GM21737 (cell line): ENCODE measurements around the gene WDR93.
A peak's percentile ranks its signal among the peaks of the same experiment; 100 is the strongest.

Source experiments
- ATAC-seq: cut with Tn5 transposase; IDR thresholded peaks from one replicate; pipeline ENCODE4 v1.9.1; 2021; ENCODE audit warnings: mild to moderate bottlenecking, moderate library complexity; ENCODE audit not compliant: unreplicated experiment

The WDR93 gene

GRCh38 chr15:89747708-89748682 lies 57.4 kb downstream of the WDR93 start:
- ATAC-seq: no peak

DNA sequence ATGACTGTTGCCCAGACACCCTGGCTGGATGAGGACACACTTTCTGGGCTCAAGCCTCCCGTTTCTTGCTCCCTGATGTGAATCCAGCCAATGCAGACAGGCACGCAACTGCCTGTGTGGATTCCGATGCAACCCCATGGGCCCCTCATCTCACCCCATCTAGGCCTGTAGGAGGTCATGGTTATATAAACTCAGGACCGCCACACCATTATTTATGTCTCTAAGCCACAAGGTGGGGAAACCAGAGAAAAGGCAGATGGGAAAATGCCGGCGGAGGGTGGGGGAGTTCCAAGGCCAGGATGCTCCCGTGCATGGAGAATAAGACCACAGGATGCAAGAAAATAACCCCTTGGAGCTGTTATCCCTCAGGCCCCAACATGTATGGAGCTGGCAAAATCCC lies 58.4 kb downstream of the WDR93 start:
- no peak for ATAC-seq

GRCh38 chr15:89749526-89749925 lies 58.9 kb downstream of the WDR93 start:
- ATAC-seq: no peak

- no peak for ATAC-seq
Measured at GRCh38 chr15:89749951-89750559, 59.4 kb downstream of the WDR93 start.

DNA sequence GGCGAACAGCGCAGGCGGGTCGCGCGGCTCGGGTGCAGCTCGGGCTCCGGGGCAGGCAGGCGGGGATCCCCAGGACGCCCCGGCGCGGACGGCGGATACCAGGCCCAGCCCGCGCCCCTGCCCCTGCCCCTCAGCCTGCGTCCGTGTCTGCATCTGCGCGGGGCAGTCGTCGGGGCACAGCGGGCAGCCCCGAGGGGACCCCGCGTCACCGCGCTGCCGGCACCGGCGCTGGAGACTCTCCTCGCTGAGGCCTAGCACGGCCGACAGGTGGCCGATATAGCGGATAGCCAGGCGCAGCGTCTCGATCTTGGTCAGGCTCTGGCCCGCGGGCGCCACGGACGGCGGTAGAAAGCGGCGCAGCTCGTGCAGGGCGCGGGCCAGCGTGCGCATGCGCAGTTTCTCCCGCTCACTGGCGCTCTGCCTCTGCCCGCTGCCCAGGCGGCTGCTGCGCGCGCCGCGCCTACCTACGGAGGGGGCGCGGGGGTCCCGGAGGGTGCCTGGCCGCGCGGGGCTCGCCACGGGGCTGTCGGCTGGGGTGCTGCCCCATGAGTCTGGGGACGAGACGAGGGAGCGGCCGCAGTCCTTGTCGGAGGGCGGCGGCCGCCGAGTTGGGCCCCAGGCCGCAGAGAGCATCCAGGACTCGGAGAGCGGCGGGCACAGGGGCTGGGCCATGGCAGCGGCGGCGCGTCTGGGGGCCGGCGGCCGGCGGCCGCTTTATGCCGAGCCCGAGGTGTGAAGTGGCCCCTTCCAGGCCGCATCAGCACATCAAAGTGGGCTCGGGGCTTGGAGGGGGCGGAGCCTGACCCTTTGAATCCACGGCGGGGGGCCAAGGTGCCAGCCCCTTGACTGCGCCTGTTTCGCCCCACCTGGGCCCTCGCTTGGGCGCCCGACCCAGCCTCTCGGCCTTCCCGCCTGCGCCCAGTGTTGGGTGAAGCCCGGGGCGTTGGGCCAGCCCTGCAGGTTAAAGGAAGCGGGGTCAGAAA lies 60.2 kb downstream of the WDR93 start, which contains the start of gene MESP1:
Gene MESP1, minus strand, starts transcription at position 690 of the 983 bp plus-strand sequence. Its CDS starts 18 bp downstream, at position 672.
- peak; percentile 95 for ATAC-seq

DNA sequence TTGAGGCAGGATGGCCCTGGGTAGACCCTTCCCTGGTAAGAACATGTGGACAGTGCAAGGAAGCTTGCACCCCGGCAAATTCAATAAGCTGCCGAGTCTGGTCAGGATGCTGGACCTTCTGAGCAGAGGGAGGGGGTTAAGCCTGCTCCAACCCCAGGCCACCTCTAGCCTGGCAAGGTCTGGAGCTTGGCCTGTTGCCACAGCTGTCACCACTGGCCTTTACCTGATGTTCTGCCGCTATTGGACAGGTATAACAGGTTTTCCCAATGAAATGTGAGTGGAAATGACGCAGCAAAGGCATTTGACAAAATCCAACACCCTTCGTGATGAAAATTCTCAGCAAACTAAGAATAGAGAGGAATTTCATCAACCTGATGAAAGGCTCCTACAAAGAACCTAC lies 61.1 kb downstream of the WDR93 start:
- ATAC-seq: no peak

- ATAC-seq: no peak
Measured at GRCh38 chr15:89753855-89754254, 63.2 kb downstream of the WDR93 start.

GRCh38 chr15:89754361-89755154 lies 63.9 kb downstream of the WDR93 start:
- ATAC-seq: no peak

DNA sequence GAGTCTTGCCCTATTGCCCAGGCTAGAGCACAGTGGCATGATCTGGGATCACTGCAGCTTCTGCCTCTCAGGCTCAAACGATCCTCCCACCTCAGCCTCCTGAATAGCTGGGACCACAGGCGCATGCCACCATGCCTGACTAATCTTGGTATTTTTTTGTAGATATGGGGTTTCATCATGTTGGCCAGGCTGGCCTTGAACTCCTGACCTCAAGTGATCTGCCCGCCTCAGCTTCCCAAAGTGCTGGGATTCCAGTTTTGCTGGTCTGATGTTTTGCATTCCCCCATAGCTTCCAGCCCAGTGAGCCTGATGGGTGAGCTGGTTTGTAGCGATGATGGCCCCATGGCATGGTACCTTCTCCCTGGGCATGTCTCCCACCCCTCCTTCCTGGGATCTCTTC lies 65.1 kb downstream of the WDR93 start:
- no peak for ATAC-seq

DNA sequence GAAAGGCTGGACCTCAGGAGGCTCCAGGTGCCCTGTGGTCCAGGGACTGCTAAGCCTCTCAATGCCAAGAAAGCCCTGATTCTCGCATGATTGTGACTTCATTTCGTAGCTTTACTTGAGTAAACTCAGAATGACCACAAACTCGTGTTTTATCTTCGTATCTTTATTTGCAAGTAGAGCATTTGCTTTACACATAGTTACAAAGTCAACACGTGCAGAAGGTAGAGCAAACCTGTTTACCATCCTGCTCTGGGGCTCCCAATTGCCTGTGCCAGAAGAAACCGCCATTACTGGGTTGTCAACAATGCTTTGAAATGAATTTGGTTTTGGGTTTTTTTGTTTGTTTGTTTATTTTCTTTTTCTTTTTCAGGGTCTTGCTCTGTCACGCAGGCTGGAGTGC lies 66.3 kb downstream of the WDR93 start:
- ATAC-seq: no peak

DNA sequence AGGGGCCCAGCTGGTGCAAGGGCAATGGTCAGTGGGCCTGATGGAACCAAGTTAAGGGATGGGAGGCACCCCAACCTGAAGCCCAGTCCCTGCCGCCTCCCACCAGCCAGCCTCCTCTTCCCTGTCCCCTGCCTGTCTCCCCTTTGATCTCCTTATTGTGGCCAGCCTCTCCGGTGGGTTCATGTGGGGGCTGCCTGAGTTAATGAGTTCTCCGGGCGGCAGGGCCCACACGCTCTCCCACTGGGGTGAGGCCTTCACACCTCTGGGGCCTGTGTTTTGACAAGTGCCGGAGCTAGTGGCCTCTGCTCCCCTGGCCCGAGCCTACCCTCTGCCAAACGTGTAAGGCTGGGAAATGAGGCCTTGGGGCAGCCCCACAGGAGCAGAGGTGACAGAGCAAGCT lies 67.7 kb downstream of the WDR93 start:
- no peak for ATAC-seq

DNA sequence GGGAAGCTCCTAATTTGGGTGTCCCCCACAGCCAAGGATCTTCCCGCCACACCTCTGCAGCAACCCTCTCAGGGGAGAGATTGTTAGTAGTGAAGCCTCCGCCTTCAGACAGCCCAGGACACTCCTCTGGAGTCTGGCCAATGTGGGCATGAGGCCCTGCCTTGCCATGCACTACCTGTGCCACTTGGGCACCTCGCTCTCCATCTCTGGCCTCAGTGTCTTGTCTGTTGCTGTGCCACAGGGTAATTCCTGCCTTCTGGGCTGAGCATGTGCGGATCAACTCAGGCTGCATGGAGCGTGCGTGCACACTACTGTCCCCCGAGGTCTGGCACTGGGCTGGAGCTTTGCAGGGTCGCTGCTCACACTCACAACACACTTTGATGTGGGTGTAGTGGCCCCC lies 68.4 kb downstream of the WDR93 start:
- ATAC-seq: no peak

- no peak for ATAC-seq
Measured at GRCh38 chr15:89759835-89760234, 69.2 kb downstream of the WDR93 start.

DNA sequence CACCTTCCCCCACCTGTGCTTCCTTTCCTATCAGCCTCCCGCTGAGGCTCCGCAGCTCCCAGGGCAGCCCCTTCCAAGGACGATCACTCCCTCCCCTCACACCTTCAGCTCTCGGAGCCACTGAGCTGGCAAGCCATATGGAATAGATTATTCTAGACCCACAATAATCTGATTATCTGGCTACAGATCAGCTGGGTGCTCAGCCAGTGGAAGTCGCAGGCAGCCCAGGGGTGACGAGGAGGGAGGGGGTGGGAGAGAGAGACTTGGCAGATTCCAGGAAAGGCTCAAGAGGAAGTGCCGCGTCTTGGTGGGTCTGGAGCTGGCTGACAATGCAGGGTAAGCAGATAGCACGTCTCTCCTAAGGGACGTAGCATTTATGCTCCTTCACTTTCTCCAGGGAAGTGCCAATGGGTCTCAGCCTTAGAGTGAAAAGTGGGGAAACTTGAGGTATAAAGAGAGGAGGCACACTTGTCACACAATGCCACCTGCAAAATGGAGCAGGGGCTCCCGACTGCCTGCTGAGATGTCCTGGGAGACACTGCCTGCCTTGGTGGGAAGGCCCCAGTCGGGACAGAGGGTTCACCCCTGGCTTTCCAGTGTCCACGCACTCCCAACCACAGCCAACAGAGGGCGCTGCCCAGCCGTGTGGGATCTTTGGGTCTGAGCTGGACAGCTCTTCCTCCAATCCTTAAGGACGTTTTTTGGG lies 69.8 kb downstream of the WDR93 start:
- no peak for ATAC-seq

DNA sequence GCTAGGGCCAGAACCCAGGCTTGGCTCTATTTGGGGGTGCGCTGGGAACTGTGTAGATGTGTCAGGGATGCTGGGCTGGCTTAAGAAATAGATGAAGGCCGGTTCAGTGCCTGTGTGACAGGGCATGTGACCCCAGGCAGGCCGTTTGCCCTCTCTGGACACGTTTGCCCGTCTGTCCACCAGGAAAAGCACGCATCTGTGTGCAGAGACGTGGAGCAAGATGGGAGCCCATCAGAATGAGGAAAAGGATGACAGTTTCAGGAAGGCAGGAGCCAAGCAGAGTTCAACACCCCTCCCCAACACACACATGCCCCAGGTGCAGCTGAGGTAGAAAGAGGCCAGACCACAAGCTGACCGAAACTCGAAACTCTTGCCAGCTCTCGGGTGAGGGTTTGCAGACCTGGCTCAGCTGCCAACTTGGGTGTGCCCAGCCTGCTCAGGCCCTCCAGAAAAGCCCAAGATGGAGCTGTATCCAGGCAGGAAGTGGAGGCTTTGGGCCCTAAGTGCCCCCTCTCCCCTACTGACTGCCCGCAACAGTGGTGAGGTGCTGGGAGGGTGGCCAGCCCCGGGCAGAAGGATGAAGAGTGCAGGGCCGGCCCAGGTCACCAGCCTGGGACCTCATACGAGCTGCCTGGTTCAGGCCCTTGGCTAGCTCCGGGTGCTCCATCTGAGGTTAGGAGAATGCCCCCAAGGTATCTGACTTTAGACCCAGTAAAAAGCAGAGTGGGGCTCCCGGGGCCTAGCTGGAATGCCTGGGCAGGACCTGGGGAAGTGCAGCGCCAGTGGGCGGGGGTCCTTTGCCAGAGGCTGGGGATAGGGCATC lies 70.6 kb downstream of the WDR93 start:
- no peak for ATAC-seq

DNA sequence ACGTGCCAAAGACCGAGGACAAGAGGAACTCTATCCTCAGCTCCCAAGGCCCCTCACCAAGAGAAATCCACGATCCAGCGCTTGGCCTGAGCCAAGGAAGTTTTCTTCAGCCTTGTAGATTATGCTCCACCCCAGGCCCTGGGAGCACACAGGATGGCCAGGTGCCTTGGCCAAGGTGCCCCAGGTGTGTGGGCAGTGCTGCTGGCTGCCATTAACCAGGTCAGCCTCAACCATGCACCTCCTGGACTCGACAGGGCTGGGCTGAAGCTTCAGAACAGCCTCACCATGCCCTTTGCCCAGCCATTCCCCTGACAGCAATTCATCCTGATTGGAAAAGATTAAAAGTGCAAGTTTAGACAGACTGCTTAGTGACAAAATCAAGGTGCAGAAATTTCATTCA lies 71.3 kb downstream of the WDR93 start:
- ATAC-seq: no peak

DNA sequence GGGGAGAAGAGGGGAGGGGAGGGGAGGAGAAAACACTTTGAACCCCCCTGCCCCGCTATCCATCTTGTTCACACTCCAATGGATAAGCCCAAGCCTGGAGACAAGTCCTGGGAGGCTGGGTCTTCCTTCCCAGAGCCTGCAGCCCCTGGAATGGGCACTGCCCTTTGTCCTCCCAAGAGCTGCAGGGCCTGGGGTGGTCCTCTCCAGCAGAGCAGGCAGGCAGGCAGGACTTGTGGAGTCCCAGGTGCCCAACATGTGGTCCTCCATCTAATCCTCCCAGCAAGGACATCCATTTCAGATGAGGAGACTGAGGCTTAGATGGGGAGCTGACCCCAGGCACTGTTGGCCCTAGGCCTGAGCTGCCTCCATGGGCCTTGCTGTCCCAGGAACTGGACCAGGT lies 75.1 kb downstream of the WDR93 start:
- ATAC-seq: no peak
